HG02840 (cell line): Measurements from ENCODE around the gene NAP1L4.
A peak's percentile ranks its signal among the peaks of the same experiment; 100 is the strongest.

Source experiments
- ATAC-seq: cut with Tn5 transposase; IDR thresholded peaks from one replicate; pipeline ENCODE4 v1.9.1; 2021; ENCODE audit warnings: mild to moderate bottlenecking, moderate library complexity, moderate number of reproducible peaks; ENCODE audit not compliant: unreplicated experiment, low FRiP score

The NAP1L4 gene, protein sequence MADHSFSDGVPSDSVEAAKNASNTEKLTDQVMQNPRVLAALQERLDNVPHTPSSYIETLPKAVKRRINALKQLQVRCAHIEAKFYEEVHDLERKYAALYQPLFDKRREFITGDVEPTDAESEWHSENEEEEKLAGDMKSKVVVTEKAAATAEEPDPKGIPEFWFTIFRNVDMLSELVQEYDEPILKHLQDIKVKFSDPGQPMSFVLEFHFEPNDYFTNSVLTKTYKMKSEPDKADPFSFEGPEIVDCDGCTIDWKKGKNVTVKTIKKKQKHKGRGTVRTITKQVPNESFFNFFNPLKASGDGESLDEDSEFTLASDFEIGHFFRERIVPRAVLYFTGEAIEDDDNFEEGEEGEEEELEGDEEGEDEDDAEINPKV

DNA sequence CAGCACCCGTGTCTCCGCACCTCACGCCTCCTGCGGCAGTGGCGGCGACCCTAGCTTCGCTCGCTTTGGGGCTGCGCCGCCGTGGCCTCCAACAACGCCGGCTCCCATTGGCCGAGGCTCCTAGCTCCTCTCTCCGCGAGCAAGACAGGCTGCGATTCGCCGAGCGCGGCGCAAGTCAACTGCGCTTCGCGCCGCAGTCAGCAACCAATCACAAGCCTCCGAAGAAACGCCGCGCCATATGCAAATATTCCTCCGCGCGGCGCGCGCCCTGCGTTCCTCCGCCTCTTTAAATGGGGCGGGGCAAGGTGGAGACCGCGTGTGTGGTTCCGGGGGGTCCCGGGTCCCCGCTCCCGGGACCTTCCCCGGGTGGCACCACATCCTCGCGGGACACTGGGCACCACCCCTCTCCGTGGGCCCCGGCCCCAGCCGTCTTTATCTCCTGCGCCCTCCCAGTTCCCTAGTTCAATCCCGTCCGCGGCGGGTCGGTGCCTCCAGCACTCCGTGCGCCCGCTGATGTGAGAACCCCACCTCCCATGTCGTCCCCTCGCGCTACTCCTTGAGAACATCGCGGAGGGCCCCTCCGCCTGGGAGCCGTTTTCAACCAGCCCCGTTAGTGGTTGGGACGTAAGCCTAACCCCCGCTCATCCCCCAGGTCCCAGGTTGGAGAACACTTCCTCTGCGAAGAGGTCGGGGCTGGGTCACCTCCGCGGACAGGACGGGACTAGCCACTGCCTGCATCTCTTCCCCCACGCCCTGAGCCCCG is at the start of gene NAP1L4:
Gene NAP1L4 (minus strand): TSS at position 96 of the 763 bp plus-strand sequence. CDS start 13,109 bp downstream, outside the sequence.
- ATAC-seq = peak; percentile 84

GRCh38 chr11:3040881-3041280 is 48.8 kb upstream of the NAP1L4 start:
- no peak for ATAC-seq

- no peak for ATAC-seq
Measured at GRCh38 chr11:3037945-3038271, 45.8 kb upstream of the NAP1L4 start.

GRCh38 chr11:3037040-3037944 is 45.2 kb upstream of the NAP1L4 start:
- ATAC-seq = no peak

DNA sequence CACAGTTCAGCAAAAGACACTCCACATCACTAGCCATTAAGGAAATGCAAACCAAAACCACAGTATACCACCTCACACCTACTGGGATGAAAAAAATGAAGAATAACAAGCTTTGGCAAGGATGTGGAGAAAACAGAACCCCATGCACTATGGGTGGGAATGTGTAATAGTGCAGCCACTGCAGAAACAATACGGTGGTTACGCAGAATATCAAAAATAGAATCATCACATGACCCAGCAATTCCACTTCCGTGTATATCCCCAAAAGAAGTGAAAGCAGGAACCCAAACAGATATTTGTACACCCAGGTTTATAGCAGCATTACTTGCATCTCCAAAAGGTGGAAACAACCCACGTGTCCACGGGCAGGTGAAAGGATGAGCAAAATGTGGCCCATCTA is 44.3 kb upstream of the NAP1L4 start:
- ATAC-seq = no peak

DNA sequence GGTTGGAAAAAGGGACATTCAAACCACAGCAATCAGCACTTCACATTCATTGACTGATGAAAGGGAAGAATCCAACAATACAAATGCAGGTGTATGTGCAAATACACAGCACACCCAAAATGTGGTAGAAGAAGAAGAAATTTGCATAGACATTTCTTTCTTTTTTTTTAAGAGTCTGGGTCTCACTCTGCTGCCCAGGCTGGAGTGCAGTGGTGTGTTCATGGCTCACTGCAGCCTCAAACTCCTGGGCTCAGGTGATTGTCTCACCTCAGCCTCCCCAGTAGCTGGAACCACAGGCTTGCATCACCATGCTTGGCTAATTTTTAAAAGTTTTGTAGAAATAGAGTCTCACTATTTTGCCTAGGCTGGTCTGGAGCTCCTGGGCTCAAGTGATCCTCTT is 43.2 kb upstream of the NAP1L4 start:
- ATAC-seq = no peak

DNA sequence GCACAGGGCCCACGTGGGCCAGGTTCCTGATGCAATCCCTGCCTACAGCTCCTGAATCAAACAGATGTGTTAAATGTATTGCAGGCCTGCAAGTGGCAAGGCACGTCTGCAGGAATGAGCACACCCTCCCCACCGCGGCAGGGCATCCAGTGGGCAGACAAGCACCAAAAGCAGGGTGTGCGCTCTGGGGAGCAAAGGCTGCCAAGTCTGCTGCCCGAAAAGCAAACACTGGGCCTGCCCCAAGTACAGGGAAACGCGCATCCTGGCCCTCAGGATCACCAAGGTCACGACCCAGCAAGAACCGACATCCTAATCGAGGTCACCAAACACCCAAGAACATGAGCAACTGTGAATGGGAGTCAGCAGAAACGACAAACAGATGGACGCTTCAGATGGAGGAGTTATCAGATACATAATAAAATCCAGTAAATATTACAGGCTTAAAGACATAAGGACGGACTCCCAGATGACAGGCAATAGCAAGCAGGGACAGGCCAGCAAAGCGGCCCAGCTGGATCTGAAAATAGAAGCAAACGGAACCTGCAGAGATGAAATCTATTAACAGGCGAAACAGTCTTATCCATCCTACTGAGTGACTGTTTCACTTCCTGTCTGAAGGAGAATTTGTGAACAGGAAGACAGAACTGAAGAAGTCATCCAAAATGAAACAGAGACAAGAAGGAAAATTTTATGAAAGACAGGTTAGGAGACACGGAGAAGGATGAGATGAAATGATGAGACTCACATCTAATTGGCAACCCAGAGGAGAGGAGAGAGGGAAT is 38.4 kb upstream of the NAP1L4 start:
- ATAC-seq = no peak

DNA sequence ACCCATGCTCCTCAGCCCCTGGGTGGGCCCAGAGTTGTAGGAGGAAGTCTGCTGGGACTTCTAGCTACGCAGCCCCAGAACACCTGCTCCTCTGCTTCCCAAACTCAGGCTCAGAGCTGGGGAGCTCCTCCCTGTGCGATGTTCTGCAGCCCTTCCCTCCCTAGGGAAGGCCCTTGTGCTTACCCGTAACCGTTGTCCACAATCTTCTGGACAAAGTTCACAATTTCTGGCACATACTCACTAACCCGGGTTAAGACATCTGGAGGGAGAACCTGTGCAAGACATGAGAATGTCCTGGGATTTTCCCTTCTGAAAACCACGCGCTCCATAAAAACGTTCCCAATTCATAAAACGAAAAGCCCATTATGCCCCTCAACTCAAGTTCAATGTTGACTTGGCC is 36.7 kb upstream of the NAP1L4 start:
- ATAC-seq = no peak

DNA sequence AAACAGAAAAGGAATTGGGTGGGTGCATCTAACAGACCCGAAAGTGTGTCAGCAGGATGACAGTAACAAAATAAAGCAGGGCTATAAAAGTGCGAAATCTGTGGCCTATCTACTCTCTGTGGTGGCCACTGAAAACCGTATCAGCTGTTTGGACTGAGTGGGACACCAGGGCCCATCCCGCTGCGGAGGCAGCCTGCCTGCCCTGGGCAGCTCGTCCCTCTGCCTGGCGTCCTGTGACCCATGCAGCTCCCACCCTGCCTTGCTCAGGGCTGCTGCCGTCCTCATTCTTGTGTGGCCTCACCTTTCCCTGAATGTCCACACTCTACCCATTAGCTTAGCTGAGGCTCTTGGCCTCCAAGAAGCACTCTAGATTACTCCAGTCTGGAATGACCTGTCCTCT is 34.7 kb upstream of the NAP1L4 start:
- ATAC-seq = no peak

DNA sequence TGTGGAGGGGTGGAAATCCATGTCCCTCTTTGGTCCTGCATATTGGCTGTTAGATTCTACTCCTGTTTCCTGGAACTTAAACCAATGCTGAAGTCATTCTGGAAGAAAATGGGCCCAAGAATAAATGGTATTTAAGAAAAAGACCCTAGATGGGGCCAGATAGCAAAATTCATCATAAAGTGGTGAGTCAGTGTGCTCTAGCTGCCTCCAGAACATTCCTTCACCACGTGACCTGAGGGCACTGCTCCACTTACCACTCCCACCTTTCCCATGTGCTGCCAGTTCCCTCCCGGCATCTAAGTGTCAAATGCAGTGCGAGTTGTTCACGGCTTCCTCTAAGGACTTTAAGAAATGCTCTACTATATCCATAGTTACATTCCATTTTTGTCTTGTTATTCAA is 30.9 kb upstream of the NAP1L4 start:
- no peak for ATAC-seq

GRCh38 chr11:3022300-3022967 is 30.3 kb upstream of the NAP1L4 start:
- no peak for ATAC-seq

GRCh38 chr11:3021125-3021524 is 29.0 kb upstream of the NAP1L4 start:
- no peak for ATAC-seq

- no peak for ATAC-seq
Measured at GRCh38 chr11:3020011-3020410, 27.9 kb upstream of the NAP1L4 start.

DNA sequence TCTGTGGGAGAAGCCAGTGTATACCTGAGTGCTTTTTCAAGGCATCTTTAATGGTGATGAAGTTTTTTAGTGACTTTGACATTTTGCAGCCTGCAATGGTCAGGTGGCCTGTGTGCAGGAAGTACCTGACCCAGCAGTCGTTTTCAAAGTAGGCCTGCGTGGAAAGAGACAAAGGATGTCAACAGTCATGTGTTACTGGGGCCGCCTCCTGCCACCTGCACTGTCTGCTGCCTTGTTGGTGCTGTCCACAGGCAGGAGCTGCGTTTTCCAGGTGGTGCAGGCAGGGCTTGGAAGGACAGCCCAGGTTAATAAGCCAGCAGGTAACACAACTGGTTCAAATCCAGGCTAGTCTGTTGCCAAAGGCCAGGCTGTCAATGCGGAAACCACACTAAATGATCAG is 26.5 kb upstream of the NAP1L4 start:
- ATAC-seq = no peak

GRCh38 chr11:3016861-3017260 is 24.7 kb upstream of the NAP1L4 start:
- ATAC-seq = no peak

DNA sequence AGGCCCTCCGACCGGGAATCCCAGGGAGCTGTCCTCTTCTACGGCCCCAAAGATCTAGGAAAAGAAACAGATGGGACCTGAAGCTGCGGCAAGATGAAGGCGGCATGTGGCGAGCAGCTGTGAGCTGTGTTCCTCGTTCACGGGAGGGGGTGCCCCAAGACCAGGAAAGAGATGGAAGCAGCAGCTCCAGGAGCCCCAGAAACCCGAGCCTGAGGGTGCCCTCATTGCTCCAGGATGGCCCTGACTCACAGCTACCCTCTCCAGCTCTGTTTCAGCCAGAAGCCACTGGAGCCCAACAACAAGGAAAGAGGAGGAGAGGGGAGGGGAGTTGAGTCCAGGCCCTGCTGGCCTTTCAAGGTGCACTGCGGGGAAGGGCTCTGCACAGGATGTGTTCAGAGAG is 23.7 kb upstream of the NAP1L4 start:
- ATAC-seq = no peak

DNA sequence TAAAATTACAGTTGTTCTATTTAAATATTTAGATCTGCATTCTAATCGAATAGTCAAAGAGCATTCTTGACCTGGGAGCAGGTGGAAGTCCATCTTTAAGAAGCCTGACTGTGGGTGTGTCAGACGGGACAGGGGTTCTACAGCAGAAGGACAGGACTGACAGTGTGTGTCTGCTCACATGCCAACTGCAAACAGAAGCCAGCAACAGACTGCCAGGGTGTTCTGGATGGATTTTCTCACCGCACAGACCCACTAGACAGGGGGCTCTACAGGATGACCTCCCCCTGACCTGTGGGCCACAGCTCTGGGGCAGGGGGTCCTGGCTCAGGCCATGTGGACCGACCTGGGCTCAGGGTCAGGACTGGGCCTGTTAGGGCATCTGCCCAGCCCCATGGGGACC is 22.8 kb upstream of the NAP1L4 start:
- no peak for ATAC-seq

DNA sequence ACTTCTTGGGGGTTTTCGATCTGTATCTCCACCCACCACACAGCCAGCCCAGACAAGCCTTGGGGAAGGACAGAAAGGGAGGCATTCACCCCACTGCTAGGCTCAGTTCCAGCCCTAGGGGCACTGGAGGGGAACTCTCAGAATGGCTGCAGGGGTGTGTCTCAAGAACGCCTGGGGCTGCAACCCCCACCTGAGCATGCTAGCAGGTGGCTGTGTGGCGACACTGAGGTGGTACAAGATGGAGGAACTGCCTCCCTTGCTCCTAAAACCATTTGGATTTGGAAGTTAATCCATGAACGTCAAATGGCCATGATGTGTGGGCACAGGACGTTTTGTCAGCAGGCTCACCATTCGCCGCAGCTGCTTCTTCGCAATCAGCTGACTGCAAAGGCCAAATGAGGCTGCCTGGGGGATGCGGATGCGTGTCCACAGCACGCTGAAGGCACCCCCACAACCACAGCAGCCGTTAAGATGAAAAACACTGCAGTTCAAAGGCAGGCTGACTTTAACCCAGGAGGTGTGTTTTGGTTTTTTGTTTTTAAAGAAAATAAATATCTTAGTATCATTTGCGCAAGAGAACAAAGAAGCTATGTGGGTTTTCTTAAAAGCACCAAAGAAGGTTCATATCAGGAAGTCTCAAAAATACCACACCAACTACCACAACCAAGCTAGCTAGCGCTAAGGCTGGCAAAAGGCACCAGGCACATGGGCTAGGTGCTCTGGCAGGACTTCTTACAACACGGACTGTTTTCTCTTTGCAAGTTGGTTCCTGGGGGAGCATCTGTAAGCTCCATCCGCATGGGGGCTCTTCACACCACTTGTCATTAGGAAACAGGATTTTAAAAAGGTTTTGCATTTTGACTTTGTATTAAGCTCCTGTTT is 22.2 kb upstream of the NAP1L4 start:
- no peak for ATAC-seq
